ENCODE data around the gene TFPI2.

Gene TFPI2, protein sequence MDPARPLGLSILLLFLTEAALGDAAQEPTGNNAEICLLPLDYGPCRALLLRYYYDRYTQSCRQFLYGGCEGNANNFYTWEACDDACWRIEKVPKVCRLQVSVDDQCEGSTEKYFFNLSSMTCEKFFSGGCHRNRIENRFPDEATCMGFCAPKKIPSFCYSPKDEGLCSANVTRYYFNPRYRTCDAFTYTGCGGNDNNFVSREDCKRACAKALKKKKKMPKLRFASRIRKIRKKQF

DNA sequence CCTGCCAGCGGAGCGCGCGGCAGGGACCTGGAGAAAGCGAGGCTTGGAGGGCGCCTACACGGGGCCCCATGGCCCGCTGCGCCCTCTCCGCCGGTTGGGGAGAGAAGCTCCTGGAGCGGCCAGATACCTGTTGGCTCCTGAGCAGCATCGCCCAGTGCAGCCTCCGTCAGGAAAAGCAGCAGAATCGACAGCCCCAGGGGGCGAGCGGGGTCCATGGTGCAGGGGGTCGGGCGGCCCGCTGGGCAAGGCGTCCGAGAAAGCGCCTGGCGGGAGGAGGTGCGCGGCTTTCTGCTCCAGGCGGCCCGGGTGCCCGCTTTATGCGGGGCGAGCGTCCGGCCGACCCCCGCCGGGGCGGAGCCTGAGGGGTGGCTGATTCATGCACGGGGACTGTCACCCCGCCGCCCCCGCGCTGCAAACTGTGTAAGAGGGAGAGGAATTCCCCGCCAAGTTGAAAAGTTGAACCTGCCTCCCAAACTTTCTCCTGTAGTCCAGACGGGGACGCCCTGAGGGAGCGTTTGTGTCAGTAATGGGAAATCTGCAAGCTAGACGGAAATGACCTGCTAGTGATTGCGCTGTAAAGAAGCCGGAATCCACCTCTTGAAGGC is at the start of gene TFPI2:
Gene TFPI2, minus strand, starts transcription at position 290 of the 605 bp plus-strand sequence. Its CDS starts 75 bp downstream, at position 215.
- Histone ChIP-seq H3K27me3 (ENCODE audit: low read depth, low read length) (0 out of 2 replicates have a peak, but pooled peaks cover 3% of the 10 kb centered on the region), H3K4me3 (ENCODE audit: low read length) (no peak within 1 kb of the TSS), H3K27ac (ENCODE audit: low read length) (no peak within 1 kb of the TSS), H2AFZ (ENCODE audit: low read depth, low read length) (no peak within 1 kb of the TSS), H3K9me3 (ENCODE audit: insufficient read depth, low read length) (no peaks in the 10 kb centered on the region), H3K9ac (ENCODE audit: low read length) (no peak within 1 kb of the TSS), H4K20me1 (ENCODE audit: insufficient read depth, low read length) (no peaks in the 10 kb centered on the region), H3K4me1 (ENCODE audit: low read length) (peaks cover 18% of the 10 kb centered on the region), H3K36me3 (replicated peaks; ENCODE audit: low read depth, low read length) (no peaks in the 10 kb centered on the region), H3K79me2 (ENCODE audit: low read length) (no peaks in the 10 kb centered on the region), H3K4me2 (ENCODE audit: low read length) (no peak within 1 kb of the TSS)
- no peak for TF ChIP-seq EZH2phosphoT487 (IDR thresholded peaks at IDR 0.05; ENCODE audit: low read depth)
- TF ChIP-seq, protein P1, sequence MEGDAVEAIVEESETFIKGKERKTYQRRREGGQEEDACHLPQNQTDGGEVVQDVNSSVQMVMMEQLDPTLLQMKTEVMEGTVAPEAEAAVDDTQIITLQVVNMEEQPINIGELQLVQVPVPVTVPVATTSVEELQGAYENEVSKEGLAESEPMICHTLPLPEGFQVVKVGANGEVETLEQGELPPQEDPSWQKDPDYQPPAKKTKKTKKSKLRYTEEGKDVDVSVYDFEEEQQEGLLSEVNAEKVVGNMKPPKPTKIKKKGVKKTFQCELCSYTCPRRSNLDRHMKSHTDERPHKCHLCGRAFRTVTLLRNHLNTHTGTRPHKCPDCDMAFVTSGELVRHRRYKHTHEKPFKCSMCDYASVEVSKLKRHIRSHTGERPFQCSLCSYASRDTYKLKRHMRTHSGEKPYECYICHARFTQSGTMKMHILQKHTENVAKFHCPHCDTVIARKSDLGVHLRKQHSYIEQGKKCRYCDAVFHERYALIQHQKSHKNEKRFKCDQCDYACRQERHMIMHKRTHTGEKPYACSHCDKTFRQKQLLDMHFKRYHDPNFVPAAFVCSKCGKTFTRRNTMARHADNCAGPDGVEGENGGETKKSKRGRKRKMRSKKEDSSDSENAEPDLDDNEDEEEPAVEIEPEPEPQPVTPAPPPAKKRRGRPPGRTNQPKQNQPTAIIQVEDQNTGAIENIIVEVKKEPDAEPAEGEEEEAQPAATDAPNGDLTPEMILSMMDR (IDR thresholded peaks at IDR 0.05; ENCODE audit: low read depth, low read length), result no peak

GRCh38 chr7:93938293-93938692 is 47.7 kb upstream of the TFPI2 start:
- H3K4me2 ChIP-seq (ENCODE audit: low read length), result no peak overlapping the region
- H3K36me3 ChIP-seq (replicated peaks; ENCODE audit: low read depth, low read length), result no peaks in the 10 kb centered on the region
- TF ChIP-seq, protein P1 (IDR thresholded peaks at IDR 0.05; ENCODE audit: low read depth, low read length), result no peak
- no peak for TF ChIP-seq EZH2phosphoT487 (IDR thresholded peaks at IDR 0.05; ENCODE audit: low read depth)
- H3K9ac ChIP-seq (ENCODE audit: low read length), result no peak overlapping the region
- no peaks in the 10 kb centered on the region for H3K27me3 ChIP-seq (ENCODE audit: low read depth, low read length)
- H3K79me2 ChIP-seq (ENCODE audit: low read length), result no peaks in the 10 kb centered on the region
- H2AFZ ChIP-seq (ENCODE audit: low read depth, low read length), result no peak overlapping the region
- H4K20me1 ChIP-seq (ENCODE audit: insufficient read depth, low read length), result no peaks in the 10 kb centered on the region
- H3K4me1 ChIP-seq (ENCODE audit: low read length), result peaks cover 17% of the 10 kb centered on the region
- H3K9me3 ChIP-seq (ENCODE audit: insufficient read depth, low read length), result no peaks in the 10 kb centered on the region
- H3K27ac ChIP-seq (ENCODE audit: low read length), result no peak overlapping the region
- no peak overlapping the region for H3K4me3 ChIP-seq (ENCODE audit: low read length)

GRCh38 chr7:93937818-93938217 is 47.3 kb upstream of the TFPI2 start:
- Histone ChIP-seq H3K79me2 (ENCODE audit: low read length) (no peaks in the 10 kb centered on the region), H3K27me3 (ENCODE audit: low read depth, low read length) (no peaks in the 10 kb centered on the region)
- TF ChIP-seq, protein P1 (IDR thresholded peaks at IDR 0.05; ENCODE audit: low read depth, low read length), result no peak
- TF ChIP-seq EZH2phosphoT487 (IDR thresholded peaks at IDR 0.05; ENCODE audit: low read depth), result no peak

GRCh38 chr7:93935102-93935501 is 44.5 kb upstream of the TFPI2 start:
- no peaks in the 10 kb centered on the region for H3K79me2 ChIP-seq (ENCODE audit: low read length)
- H3K4me3 ChIP-seq (ENCODE audit: low read length), result no peak overlapping the region
- TF ChIP-seq EZH2phosphoT487 (IDR thresholded peaks at IDR 0.05; ENCODE audit: low read depth), result no peak
- TF ChIP-seq, protein P1 (IDR thresholded peaks at IDR 0.05; ENCODE audit: low read depth, low read length), result no peak
- no peaks in the 10 kb centered on the region for H3K9me3 ChIP-seq (ENCODE audit: insufficient read depth, low read length)
- no peaks in the 10 kb centered on the region for H4K20me1 ChIP-seq (ENCODE audit: insufficient read depth, low read length)
- no peak overlapping the region for H3K4me2 ChIP-seq (ENCODE audit: low read length)
- H3K9ac ChIP-seq (ENCODE audit: low read length), result no peak overlapping the region
- no peaks in the 10 kb centered on the region for H3K27me3 ChIP-seq (ENCODE audit: low read depth, low read length)
- H3K27ac ChIP-seq (ENCODE audit: low read length), result no peak overlapping the region
- peaks cover 4% of the 10 kb centered on the region for H3K4me1 ChIP-seq (ENCODE audit: low read length)
- no peak overlapping the region for H2AFZ ChIP-seq (ENCODE audit: low read depth, low read length)
- H3K36me3 ChIP-seq (replicated peaks; ENCODE audit: low read depth, low read length), result no peaks in the 10 kb centered on the region

More at GRCh38 chr7:93937818-93938217, 47.3 kb upstream of the TFPI2 start:
- H3K36me3 ChIP-seq (replicated peaks; ENCODE audit: low read depth, low read length), result no peaks in the 10 kb centered on the region
- H3K27ac ChIP-seq (ENCODE audit: low read length), result no peak overlapping the region
- H4K20me1 ChIP-seq (ENCODE audit: insufficient read depth, low read length), result no peaks in the 10 kb centered on the region
- no peak overlapping the region for H3K9ac ChIP-seq (ENCODE audit: low read length)
- no peak overlapping the region for H3K4me3 ChIP-seq (ENCODE audit: low read length)
- no peaks in the 10 kb centered on the region for H3K9me3 ChIP-seq (ENCODE audit: insufficient read depth, low read length)
- no peak overlapping the region for H3K4me2 ChIP-seq (ENCODE audit: low read length)
- H3K4me1 ChIP-seq (ENCODE audit: low read length), result peaks cover 13% of the 10 kb centered on the region
- H2AFZ ChIP-seq (ENCODE audit: low read depth, low read length), result no peak overlapping the region

All from OCI-LY3 (cell line).